ENCODE data around the gene ARL15. TPM values are rescaled to one million over a fixed set of nuclear protein-coding genes. Genes with fewer than 3 reads are reported as not detected.

The ARL15 gene
- total and polyA plus RNA-seq, 2 donors (not counting 3 experiments of a cell fraction or from before 2014, with no cell fraction given): 11.9 to 24.4 TPM

GRCh38 chr5:54186912-54187445, 123.4 kb downstream of the ARL15 start:
- Histone ChIP-seq H3K4me3 (replicated peaks in 1 of 3; ENCODE audit: insufficient read depth in 1 of 3, low read depth in 1 of 3, low read length in 3 of 3) (no peak overlapping the region), H3K4me1 (ENCODE audit: control insufficient read depth, extremely low read depth, insufficient read depth, low read length) (no peaks in the 10 kb centered on the region), H3K79me2 (ENCODE audit: control insufficient read depth, insufficient read depth, low read length) (no peaks in the 10 kb centered on the region), H3K9me1 (replicated peaks; ENCODE audit: control insufficient read depth, extremely low read depth, insufficient read depth, low read length) (no peaks in the 10 kb centered on the region), H4K20me1 (replicated peaks; ENCODE audit: control insufficient read depth, extremely low read depth, insufficient read depth, low read length) (no peaks in the 10 kb centered on the region), H3K4me2 (ENCODE audit: insufficient read depth, low read length) (no peak overlapping the region), H3K27me3 (ENCODE audit: control insufficient read depth in 2 of 2, insufficient read depth in 2 of 2, low read length in 2 of 2) (no peaks in the 10 kb centered on the region), H3K27ac (ENCODE audit: insufficient read depth, low read depth, low read length) (no peak overlapping the region), H3K9me3 (replicated peaks; ENCODE audit: control insufficient read depth, insufficient read depth, low read length) (no peaks in the 10 kb centered on the region), H2AFZ (ENCODE audit: low read depth, low read length) (no peak overlapping the region), H3K9ac (replicated peaks; ENCODE audit: extremely low read depth, insufficient read depth, low read length) (no peak overlapping the region), H3K36me3 (ENCODE audit: control insufficient read depth in 2 of 2, extremely low read depth in 1 of 2, insufficient read depth in 2 of 2, low read length in 2 of 2) (no peaks in the 10 kb centered on the region)
- FAIRE-seq (no peak), DNase-seq (ENCODE audit: low read depth, low spot score) (no peak)
- dilution Hi-C loops (cut with MboI; ENCODE audit: extremely low pct_ligation_motif_present, low sequenced_read_pairs): no loop called here
- intact Hi-C loops (cut with micrococcal nuclease): no loop called here
- ChIA-PET POLR2A (no interaction called here), CTCF (no interaction called here)
- BruUV-seq (replicated peaks): no TSS peak
- TF ChIP-seq JUN (IDR thresholded peaks at IDR 0.05; ENCODE audit: borderline replicate concordance, insufficient read depth, insufficient read length, low read depth): no peak
- no peak for TF ChIP-seq FOS (IDR thresholded peaks at IDR 0.05; ENCODE audit: borderline replicate concordance, insufficient read depth, low read length)
- TF ChIP-seq, protein P1, sequence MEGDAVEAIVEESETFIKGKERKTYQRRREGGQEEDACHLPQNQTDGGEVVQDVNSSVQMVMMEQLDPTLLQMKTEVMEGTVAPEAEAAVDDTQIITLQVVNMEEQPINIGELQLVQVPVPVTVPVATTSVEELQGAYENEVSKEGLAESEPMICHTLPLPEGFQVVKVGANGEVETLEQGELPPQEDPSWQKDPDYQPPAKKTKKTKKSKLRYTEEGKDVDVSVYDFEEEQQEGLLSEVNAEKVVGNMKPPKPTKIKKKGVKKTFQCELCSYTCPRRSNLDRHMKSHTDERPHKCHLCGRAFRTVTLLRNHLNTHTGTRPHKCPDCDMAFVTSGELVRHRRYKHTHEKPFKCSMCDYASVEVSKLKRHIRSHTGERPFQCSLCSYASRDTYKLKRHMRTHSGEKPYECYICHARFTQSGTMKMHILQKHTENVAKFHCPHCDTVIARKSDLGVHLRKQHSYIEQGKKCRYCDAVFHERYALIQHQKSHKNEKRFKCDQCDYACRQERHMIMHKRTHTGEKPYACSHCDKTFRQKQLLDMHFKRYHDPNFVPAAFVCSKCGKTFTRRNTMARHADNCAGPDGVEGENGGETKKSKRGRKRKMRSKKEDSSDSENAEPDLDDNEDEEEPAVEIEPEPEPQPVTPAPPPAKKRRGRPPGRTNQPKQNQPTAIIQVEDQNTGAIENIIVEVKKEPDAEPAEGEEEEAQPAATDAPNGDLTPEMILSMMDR (IDR thresholded peaks at IDR 0.05; ENCODE audit: extremely low read depth in 1 of 2, insufficient read depth in 1 of 2, low read depth in 1 of 2, low read length in 2 of 2): no peak
- no peak for TF ChIP-seq GATA2 (IDR thresholded peaks at IDR 0.05; ENCODE audit: insufficient read depth, insufficient read length, low read depth, low read length)
- TF ChIP-seq MYC (IDR thresholded peaks at IDR 0.05; ENCODE audit: low read depth, low read length): no peak
- no peak for TF ChIP-seq POLR2A (IDR thresholded peaks at IDR 0.05; ENCODE audit: low read depth, low read length)
- no peak for TF ChIP-seq EZH2 (IDR thresholded peaks at IDR 0.05; ENCODE audit: borderline replicate concordance, low read depth, low read length, severe bottlenecking)
- TF ChIP-seq MAX (IDR thresholded peaks at IDR 0.05; ENCODE audit: insufficient read depth, insufficient read length): no peak
- TF ChIP-seq POLR2AphosphoS5 (IDR thresholded peaks at IDR 0.05; ENCODE audit: insufficient read depth, low read depth, low read length): no peak

All from endothelial cell of umbilical vein (primary cell).